ENCODE results near the gene GZMB.
"Not testable (repeated sequence)": the region's sequence is repeated elsewhere in the genome, so short reads cannot be mapped to it uniquely, and the experiment has no call there.

GZMB gene

GRCh38 chr14:24632336-24632735 lies 1.7 kb downstream of the GZMB start:
- no peak for DNase-seq (ENCODE audit: extremely low read depth in 1 of 2, low read depth in 1 of 2)

DNA sequence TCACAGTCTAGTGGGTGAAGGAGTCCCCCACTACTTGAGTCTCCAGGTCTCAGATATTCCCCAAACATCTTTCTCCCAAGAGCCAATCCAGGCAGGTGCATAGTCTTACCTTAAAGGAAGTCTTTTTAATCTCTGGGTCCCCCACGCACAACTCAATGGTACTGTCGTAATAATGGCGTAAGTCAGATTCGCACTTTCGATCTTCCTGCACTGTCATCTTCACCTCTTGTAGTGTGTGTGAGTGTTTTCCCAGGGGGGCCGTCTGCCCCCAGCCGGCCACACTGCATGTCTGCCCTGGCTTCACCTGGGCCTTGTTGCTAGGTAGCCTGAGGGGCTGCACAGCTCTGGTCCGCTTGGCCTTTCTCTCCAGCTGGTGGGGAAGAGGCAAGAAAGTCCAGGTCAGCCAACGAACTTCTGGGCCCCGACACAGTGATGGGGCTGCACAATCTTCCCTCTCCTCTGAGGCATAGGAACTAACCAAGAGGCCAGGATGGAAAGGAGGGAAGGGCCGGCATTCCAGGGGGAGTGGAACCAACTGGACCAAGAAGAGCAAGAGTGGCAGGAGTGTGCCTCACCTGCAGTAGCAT lies 2.1 kb downstream of the GZMB start:
- no peak for DNase-seq (ENCODE audit: extremely low read depth in 1 of 2, low read depth in 1 of 2)

- no peak for DNase-seq (ENCODE audit: extremely low read depth in 1 of 2, low read depth in 1 of 2)
These were observed 3.0 kb downstream of the GZMB start for GRCh38 chr14:24630872-24631477.

- no peak for DNase-seq (ENCODE audit: extremely low read depth in 1 of 2, low read depth in 1 of 2)
These were observed 3.7 kb downstream of the GZMB start for GRCh38 chr14:24630087-24630871.

- DNase-seq (ENCODE audit: extremely low read depth in 1 of 2, low read depth in 1 of 2), result no peak
These were observed 4.5 kb downstream of the GZMB start for GRCh38 chr14:24629521-24629920.

DNA sequence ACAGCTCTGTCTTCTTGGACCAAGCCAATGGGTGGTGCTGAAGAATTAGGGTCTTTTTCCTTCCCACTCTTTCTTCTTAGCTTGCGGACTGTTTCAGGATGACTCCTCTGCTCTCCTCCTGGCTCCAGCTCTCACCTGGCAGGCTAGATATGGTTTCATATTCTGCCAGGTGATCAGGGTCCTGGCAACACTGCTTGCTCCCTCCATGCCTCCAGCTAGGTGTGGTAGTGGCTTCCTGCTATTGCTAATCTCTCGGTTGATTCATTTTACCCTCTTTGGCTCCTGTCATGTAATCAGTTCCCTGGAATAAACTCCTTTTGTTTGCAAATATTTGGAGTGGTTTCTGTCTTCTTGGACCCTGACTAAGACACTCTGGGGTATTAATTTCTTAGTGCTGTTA lies 20.2 kb downstream of the GZMB start:
- no peak for DNase-seq (ENCODE audit: extremely low read depth in 1 of 2, low read depth in 1 of 2)

DNA sequence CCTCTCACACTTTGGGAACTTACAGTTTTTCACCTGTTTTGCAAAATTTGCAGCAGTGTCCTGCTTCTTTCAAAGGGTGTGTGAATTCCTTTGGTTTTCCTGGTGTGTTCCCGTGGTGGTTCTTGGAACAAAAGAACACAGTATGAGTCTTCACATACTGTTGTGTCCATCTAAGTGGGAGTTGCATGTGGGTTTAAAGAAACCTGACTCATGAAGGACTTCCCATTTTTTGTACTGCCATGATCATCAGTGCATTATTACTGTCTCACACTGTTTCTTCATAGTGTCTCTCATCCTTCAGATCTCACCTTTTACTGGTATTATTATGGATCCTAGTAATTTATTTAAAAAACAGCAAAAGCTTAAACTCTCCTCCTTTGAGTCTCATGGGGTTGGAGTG lies 20.7 kb downstream of the GZMB start:
- no peak for DNase-seq (ENCODE audit: extremely low read depth in 1 of 2, low read depth in 1 of 2)

GRCh38 chr14:24612196-24612595 lies 21.8 kb downstream of the GZMB start:
- no peak for DNase-seq (ENCODE audit: extremely low read depth in 1 of 2, low read depth in 1 of 2)

- DNase-seq (ENCODE audit: extremely low read depth in 1 of 2, low read depth in 1 of 2), result no peak
These were observed 24.2 kb downstream of the GZMB start, which contains the start of gene GZMH for GRCh38 chr14:24609655-24610344. GZMH (minus strand) TSS chr14:24609685; CDS start chr14:24609613, 72 bp downstream.

GRCh38 chr14:24607635-24608514 lies 26.1 kb downstream of the GZMB start:
- DNase-seq (ENCODE audit: extremely low read depth in 1 of 2, low read depth in 1 of 2), result no peak

GRCh38 chr14:24607081-24607480 lies 26.9 kb downstream of the GZMB start:
- DNase-seq (ENCODE audit: extremely low read depth in 1 of 2, low read depth in 1 of 2), result no peak

GRCh38 chr14:24606297-24606696 lies 27.7 kb downstream of the GZMB start:
- DNase-seq (ENCODE audit: extremely low read depth in 1 of 2, low read depth in 1 of 2), result no peak

DNA sequence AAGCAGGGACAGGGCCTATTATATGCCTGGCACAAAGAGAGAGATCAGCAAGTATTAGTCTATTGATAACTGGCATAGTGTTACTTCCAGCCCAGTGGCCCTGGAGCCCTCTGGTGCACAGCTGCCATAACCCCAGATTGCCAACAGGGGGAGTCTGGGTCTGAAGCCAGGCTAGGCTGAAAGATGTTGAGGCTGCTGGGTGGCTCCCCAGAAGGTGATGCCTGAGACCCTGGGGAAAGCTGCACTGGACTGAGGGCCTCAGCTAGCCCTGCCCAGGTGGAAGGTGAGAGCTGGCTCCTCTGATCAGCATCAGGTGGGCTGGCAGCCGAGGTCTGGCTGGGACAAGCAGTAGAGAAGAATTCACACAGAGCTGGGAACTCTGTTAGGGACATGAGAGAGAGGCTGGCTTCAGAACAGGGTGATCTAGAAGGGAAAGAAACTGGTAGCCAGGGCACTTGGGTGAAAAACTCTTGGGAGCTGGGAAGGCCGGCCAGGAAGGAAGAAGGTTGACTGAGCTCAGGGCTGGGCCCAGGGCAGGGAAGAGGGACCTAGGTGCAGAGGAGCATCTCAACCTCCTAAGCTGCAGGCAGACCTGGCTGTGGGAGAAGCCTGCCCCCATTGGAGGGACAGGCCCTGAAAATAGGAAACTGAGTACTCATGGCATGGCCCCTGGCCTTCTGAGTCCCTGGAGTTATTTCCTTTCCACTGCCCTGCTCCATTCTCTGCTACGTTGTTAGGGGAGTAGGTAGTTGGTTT lies 28.4 kb downstream of the GZMB start:
- DNase-seq (ENCODE audit: extremely low read depth in 1 of 2, low read depth in 1 of 2), result peak; percentile 52 to 66

- no peak for DNase-seq (ENCODE audit: extremely low read depth in 1 of 2, low read depth in 1 of 2)
These were observed 36.6 kb downstream of the GZMB start for GRCh38 chr14:24597403-24597802.

DNA sequence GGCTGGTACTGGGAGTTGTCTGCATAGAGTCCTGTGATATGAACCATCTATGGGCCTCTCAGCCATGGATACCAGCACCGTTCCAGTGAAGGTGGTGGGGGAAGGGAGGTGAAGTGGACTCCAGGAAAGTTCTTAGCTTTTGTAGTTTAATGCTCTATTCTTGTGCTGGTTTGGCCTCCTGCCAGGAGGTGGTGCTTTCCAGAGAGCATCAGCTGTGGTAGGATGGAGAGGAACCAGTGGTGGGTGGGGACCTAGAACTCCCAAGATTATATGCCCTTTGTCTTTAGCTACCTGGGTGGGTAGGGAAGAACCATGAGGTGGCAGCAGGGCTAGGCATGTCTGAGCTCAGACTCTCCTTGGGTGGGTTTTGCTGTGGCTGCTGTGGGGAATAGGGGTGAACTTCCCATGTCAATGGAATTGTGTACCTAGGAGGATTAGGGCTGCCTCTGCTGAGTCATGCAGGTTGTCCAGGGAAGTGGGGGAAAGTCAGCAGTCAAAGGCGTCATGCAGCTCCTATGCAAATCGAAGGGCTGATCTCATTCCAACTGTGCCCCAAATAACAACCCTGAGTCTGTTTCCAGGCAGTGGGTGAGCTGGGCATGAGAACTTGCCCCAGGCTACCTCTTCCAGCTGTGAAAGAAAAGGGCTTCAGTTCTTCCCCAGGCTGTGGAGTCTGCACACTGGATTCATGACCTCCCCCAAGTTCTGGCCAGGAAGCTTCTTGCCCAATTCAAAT lies 38.7 kb downstream of the GZMB start:
- DNase-seq (ENCODE audit: extremely low read depth in 1 of 2, low read depth in 1 of 2), result no peak

GRCh38 chr14:24591004-24591403 lies 43.0 kb downstream of the GZMB start:
- DNase-seq (ENCODE audit: extremely low read depth in 1 of 2, low read depth in 1 of 2), result not testable (repeated sequence)

DNA sequence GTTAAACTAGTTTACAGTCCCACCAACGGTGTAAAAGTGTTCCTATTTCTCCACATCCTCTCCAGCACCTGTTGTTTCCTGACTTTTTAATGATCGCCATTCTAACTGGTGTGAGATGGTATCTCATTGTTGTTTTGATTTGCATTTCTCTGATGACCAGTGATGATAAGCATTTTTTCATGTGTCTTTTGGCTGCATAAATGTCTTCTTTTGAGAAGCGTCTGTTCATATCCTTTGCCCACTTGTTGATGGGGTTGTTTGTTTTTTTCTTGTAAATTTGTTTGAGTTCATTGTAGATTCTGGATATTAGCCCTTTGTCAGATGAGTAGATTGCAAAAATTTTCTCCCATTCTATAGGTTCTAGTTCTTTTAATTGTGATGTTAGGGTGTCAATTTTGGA lies 49.6 kb downstream of the GZMB start:
- DNase-seq (ENCODE audit: extremely low read depth in 1 of 2, low read depth in 1 of 2), result not testable (repeated sequence)
